Epithelial cell of prostate (primary cell): ENCODE measurements around the gene GADD45A.

Experiments used
- DNase-seq: peaks from one replicate; pipeline ENCODE4 v3.0.0-alpha.2; 2011; ENCODE audit warnings: low read depth, low spot score
- H3K27ac ChIP-seq: fragments of 450-650 bp; 2 replicates; pipeline ENCODE4 v1.5.1; 2017; ENCODE audit warnings: mild to moderate bottlenecking

The GADD45A gene

GRCh38 chr1:67687198-67687545 lies 2.2 kb downstream of the GADD45A start:
- DNase-seq = no peak
- peak overlapping the region; percentile 100 for H3K27ac ChIP-seq

- DNase-seq = no peak
- peak overlapping the region; percentile 100 for H3K27ac ChIP-seq
These were observed 2.6 kb downstream of the GADD45A start for GRCh38 chr1:67687649-67688048.

- H3K27ac ChIP-seq = peak overlapping the region; percentile 100
- no peak for DNase-seq
These were observed 3.7 kb downstream of the GADD45A start for GRCh38 chr1:67688526-67689219.

GRCh38 chr1:67689267-67690017 lies 4.4 kb downstream of the GADD45A start:
- DNase-seq = peak; percentile 81
- peak overlapping the region; percentile 100 for H3K27ac ChIP-seq

- no peak for DNase-seq
- peak overlapping the region; percentile 100 for H3K27ac ChIP-seq
These were observed 5.0 kb downstream of the GADD45A start for GRCh38 chr1:67690018-67690363.

GRCh38 chr1:67690411-67690810 lies 5.4 kb downstream of the GADD45A start:
- no peak for DNase-seq

GRCh38 chr1:67691712-67692111 lies 6.7 kb downstream of the GADD45A start:
- DNase-seq = no peak
- peak overlapping the region; percentile 100 for H3K27ac ChIP-seq

More at GRCh38 chr1:67690411-67690810, 5.4 kb downstream of the GADD45A start:
- H3K27ac ChIP-seq = peak overlapping the region; percentile 100

- no peak for DNase-seq
- H3K27ac ChIP-seq = no peak overlapping the region
These were observed 11.0 kb downstream of the GADD45A start for GRCh38 chr1:67695963-67696362.

GRCh38 chr1:67696708-67697107 lies 11.7 kb downstream of the GADD45A start:
- H3K27ac ChIP-seq = no peak overlapping the region
- no peak for DNase-seq

GRCh38 chr1:67700220-67700619 lies 15.2 kb downstream of the GADD45A start:
- DNase-seq = no peak
- peak overlapping the region; percentile 75 for H3K27ac ChIP-seq

GRCh38 chr1:67700692-67701410 lies 15.8 kb downstream of the GADD45A start:
- no peak for DNase-seq
- H3K27ac ChIP-seq = peak overlapping the region; percentile 75

- peak overlapping the region; percentile 75 for H3K27ac ChIP-seq
- DNase-seq = no peak
These were observed 16.9 kb downstream of the GADD45A start for GRCh38 chr1:67701876-67702275.

- no peak overlapping the region for H3K27ac ChIP-seq
- DNase-seq = no peak
These were observed 19.4 kb downstream of the GADD45A start for GRCh38 chr1:67704351-67704750.

GRCh38 chr1:67705735-67706453 lies 20.9 kb downstream of the GADD45A start:
- no peak overlapping the region for H3K27ac ChIP-seq
- DNase-seq = no peak

GRCh38 chr1:67708606-67709005 lies 23.6 kb downstream of the GADD45A start:
- no peak for DNase-seq
- H3K27ac ChIP-seq = peak overlapping the region; percentile 16

- no peak for DNase-seq
- H3K27ac ChIP-seq = peak overlapping the region; percentile 53
These were observed 25.4 kb downstream of the GADD45A start for GRCh38 chr1:67710417-67710816.

GRCh38 chr1:67711158-67711854 lies 26.3 kb downstream of the GADD45A start:
- H3K27ac ChIP-seq = peak overlapping the region; percentile 53
- DNase-seq = no peak

GRCh38 chr1:67711855-67712212 lies 26.8 kb downstream of the GADD45A start:
- no peak for DNase-seq
- no peak overlapping the region for H3K27ac ChIP-seq

GRCh38 chr1:67713057-67713846 lies 28.3 kb downstream of the GADD45A start:
- DNase-seq = no peak
- peak overlapping the region; percentile 50 for H3K27ac ChIP-seq
